Measurements from ENCODE around the gene XKR7.

The XKR7 gene

DNA sequence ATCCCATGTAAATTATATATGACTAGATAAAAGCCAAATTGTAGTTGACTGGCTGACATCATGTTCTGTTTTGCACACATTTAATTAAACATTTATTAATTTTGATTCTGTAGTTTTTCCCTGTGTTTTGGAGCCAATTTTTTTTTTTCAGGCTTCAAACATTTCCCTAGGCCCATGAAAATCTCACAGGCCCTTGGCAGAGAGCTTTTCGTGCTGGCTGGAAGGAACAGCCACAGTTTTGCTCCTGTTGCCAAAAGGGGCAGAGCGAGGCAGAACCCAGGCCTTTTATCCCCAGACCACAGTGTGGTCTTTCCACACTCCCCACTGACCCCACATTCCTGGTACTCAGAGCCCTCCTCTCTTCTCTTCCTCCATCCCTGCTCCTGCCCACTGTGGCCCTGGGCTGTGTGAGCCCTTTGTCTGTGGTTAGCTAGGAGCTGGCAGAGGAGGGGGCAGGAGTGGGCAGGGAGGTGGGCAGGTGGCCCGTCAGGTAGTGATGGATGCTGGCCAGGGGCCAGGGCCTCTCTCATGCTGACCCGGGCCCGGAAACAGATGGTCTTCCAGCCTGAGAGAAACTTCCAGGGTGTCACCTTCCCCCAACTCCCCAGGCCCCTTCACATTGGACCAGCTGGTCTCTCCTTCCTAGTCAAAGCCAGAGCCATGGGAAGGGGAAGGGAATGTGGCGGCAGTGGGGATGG is 22.8 kb downstream of the XKR7 start:
- no peak for DNase-seq (ENCODE audit: low spot score)
- Histone ChIP-seq H3K4me3 (no peak overlapping the region), H3K27ac (no peak overlapping the region)
- TF ChIP-seq, protein P1, sequence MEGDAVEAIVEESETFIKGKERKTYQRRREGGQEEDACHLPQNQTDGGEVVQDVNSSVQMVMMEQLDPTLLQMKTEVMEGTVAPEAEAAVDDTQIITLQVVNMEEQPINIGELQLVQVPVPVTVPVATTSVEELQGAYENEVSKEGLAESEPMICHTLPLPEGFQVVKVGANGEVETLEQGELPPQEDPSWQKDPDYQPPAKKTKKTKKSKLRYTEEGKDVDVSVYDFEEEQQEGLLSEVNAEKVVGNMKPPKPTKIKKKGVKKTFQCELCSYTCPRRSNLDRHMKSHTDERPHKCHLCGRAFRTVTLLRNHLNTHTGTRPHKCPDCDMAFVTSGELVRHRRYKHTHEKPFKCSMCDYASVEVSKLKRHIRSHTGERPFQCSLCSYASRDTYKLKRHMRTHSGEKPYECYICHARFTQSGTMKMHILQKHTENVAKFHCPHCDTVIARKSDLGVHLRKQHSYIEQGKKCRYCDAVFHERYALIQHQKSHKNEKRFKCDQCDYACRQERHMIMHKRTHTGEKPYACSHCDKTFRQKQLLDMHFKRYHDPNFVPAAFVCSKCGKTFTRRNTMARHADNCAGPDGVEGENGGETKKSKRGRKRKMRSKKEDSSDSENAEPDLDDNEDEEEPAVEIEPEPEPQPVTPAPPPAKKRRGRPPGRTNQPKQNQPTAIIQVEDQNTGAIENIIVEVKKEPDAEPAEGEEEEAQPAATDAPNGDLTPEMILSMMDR (IDR thresholded peaks at IDR 0.05), result no peak

DNA sequence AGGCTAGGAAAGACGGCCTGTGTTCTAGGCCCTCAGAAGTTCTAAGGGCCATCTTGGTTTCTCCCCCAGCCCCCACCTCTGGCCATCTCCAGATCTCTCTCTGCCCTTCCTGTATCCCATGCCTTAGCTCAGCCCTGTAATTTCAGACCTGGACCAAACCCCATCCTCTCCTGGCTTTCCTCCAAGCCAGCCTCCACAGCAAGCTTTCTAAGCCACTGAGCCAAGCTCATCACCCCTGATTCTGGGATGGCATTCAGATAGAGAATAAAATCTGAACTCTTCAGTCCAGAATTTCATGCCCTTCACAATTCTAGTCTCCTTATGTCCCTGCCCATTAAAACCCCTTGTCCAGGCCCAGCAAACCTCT is 23.4 kb downstream of the XKR7 start:
- TF ChIP-seq, protein P1 (IDR thresholded peaks at IDR 0.05), result no peak
- no peak for DNase-seq (ENCODE audit: low spot score)
- Histone ChIP-seq H3K27ac (no peak overlapping the region), H3K4me3 (no peak overlapping the region)

DNA sequence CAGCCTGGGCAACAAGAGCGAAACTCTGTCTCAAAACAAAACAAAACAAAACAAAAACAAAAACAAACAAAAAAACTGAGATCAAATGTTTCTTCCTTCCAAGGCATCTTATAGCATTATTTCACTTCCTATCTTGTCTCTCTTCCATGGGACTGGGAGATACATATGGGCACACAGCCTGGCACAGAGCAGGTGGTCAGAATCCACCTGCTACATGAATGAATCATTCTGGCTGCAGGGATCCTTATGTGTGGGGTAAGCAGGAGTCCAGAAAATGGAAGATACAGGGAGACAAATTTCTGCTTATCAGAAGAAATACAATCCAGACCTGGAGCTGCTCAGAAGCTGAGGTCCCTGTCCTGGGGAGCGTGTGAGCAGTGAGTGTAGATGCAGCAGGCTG is 24.1 kb downstream of the XKR7 start:
- no peak overlapping the region for H3K4me3 ChIP-seq
- H3K27ac ChIP-seq, result no peak overlapping the region
- TF ChIP-seq, protein P1 (IDR thresholded peaks at IDR 0.05), result no peak
- DNase-seq (ENCODE audit: low spot score), result no peak

DNA sequence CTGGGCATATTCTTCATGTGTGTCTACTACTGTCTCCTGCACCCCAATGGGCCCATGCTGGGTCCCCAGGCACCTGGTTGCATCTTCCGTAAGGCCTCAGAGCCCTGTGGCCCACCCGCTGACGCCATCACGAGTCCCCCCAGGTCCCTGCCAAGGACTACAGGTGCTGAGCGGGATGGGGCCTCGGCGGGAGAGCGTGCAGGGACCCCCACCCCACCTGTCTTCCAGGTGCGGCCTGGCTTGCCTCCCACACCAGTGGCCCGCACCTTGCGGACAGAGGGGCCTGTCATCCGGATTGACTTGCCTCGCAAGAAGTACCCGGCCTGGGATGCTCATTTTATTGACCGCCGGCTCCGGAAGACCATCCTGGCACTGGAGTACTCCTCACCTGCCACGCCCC is 29.0 kb downstream of the XKR7 start:
- TF ChIP-seq, protein P1 (IDR thresholded peaks at IDR 0.05), result no peak
- H3K27ac ChIP-seq, result no peak overlapping the region
- DNase-seq (ENCODE audit: low spot score), result no peak
- no peak overlapping the region for H3K4me3 ChIP-seq

DNA sequence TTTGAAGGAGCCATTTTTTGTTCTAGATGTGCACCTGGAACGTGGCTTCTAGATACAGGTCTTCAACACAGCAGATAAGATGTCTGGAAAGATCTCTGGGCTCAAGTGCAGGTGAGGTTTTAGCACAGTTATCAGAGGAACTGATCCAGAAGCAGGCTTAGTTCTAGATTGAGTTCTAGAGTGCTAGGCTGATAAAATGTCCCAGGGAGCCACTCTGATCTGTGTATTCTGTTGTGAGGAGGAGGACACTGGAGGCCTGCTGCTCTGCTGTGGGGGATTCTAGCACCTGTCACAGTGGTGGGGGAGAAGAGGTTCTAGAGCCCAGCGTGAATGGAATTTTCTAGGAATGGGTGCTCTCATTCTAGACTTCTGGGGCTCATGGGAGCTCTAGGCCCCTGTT is 30.3 kb downstream of the XKR7 start:
- no peak for DNase-seq (ENCODE audit: low spot score)
- Histone ChIP-seq H3K27ac (no peak overlapping the region), H3K4me3 (no peak overlapping the region)
- TF ChIP-seq, protein P1 (IDR thresholded peaks at IDR 0.05), result no peak

DNA sequence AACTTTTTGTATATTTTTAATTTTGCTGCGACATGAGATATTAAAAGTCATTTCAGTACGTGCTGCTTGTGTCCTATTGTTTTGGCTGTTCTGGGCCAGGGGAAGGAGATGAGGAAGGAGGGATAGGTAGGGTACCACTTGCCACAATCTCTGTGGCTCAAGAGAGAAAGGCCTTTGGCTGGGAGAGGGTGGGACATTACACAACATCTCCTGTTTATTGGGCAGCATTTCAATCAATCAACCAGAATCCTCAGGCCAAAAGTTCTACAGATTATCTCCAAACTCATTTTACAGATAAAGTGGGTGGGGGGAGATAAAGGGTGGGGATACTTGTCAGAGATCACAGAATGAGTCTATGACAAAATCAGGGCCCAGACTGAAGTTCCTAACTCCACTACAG is 35.4 kb downstream of the XKR7 start:
- Histone ChIP-seq H3K27ac (no peak overlapping the region), H3K4me3 (no peak overlapping the region)
- DNase-seq (ENCODE audit: low spot score), result no peak
- TF ChIP-seq, protein P1 (IDR thresholded peaks at IDR 0.05), result no peak

DNA sequence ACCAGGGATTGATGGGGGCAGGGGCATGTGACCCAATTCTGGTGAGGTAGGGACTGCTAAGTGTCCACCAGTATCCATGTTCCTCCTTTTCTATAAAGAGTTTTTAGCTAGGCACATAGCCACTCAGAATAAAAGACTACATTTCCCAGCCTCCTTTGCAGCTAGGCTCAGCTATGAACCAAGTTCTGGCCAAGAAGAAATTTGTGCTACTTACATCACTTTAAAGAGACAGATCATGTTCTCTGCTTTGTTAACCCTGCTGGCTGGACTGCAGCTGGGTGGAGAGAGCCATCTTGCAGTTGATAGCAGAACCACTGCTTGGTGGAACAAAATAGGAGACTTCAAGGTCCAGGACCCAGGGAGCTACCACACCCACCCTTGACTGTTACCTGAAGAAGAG is 37.0 kb downstream of the XKR7 start:
- DNase-seq (ENCODE audit: low spot score), result no peak
- Histone ChIP-seq H3K4me3 (no peak overlapping the region), H3K27ac (no peak overlapping the region)
- TF ChIP-seq, protein P1 (IDR thresholded peaks at IDR 0.05), result no peak
